ENCODE results near the gene DRC7.

DNA sequence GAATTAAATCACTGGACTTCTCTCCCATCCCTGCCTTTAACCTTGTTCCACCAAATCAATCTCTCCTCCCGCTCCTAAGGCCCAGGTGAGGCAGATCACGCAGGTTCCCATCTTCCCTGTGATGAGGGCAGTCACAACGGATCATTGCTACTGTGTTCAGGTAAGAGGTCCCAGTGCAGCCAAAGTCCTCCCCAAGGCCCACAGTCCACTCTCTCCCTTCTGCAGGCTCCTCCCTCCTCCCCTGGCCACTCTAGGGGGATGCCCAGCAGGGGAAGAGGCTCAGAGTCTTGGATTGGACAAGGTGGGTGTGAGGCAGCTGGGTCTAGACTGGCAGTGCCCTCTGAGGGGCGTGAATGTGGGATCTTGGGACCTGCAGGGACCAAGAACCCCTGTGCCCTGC, 29.1 kb upstream of the DRC7 start:
- TF ChIP-seq, protein P1, sequence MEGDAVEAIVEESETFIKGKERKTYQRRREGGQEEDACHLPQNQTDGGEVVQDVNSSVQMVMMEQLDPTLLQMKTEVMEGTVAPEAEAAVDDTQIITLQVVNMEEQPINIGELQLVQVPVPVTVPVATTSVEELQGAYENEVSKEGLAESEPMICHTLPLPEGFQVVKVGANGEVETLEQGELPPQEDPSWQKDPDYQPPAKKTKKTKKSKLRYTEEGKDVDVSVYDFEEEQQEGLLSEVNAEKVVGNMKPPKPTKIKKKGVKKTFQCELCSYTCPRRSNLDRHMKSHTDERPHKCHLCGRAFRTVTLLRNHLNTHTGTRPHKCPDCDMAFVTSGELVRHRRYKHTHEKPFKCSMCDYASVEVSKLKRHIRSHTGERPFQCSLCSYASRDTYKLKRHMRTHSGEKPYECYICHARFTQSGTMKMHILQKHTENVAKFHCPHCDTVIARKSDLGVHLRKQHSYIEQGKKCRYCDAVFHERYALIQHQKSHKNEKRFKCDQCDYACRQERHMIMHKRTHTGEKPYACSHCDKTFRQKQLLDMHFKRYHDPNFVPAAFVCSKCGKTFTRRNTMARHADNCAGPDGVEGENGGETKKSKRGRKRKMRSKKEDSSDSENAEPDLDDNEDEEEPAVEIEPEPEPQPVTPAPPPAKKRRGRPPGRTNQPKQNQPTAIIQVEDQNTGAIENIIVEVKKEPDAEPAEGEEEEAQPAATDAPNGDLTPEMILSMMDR (IDR thresholded peaks at IDR 0.05): no peak
- no peak for TF ChIP-seq POLR2A (IDR thresholded peaks at IDR 0.05)

Measured in esophagus squamous epithelium (tissue), 4 donors.